T-helper 1 cell treated with Interleukin-12 subunit alpha and Interleukin-12 subunit beta and Interleukin-4 antibody, amounts not matched to agents 30 μg/mL and 1 μg/mL, for 36 hours (primary cell): ENCODE measurements around the gene OGFR.

Source experiments
- H3K27ac Mint-ChIP-seq: one replicate; pipeline ENCODE4 v1.8.0; 2021; ENCODE audit warnings: mild to moderate bottlenecking, mixed read lengths
- H3K27me3 Mint-ChIP-seq: one replicate; pipeline ENCODE4 v1.8.0; 2021; ENCODE audit warnings: low read depth, mixed read lengths
- H3K36me3 Mint-ChIP-seq: one replicate; pipeline ENCODE4 v1.8.0; 2021; ENCODE audit warnings: low read depth, mixed read lengths
- H3K4me1 Mint-ChIP-seq: one replicate; pipeline ENCODE4 v1.8.0; 2021; ENCODE audit warnings: low read depth, mixed read lengths
- H3K4me3 Mint-ChIP-seq: one replicate; pipeline ENCODE4 v1.8.0; 2021; ENCODE audit warnings: mild to moderate bottlenecking, moderate library complexity, mixed read lengths
- H3K9me3 Mint-ChIP-seq: one replicate; pipeline ENCODE4 v1.8.0; 2021; ENCODE audit warnings: mixed read lengths

Gene OGFR

GRCh38 chr20:62773845-62774714 is 30.6 kb upstream of the OGFR start:
- Mint-ChIP-seq H3K36me3 (no peaks in the 10 kb centered on the region), H3K4me3 (no peak overlapping the region), H3K4me1 (peaks cover 22% of the 10 kb centered on the region), H3K27ac (no peak overlapping the region), H3K27me3 (peaks cover 3% of the 10 kb centered on the region), H3K9me3 (peaks cover 4% of the 10 kb centered on the region)

- Mint-ChIP-seq H3K4me3 (no peak overlapping the region), H3K9me3 (peaks cover 4% of the 10 kb centered on the region), H3K27me3 (peaks cover 3% of the 10 kb centered on the region), H3K27ac (no peak overlapping the region), H3K36me3 (no peaks in the 10 kb centered on the region), H3K4me1 (peaks cover 22% of the 10 kb centered on the region)
These were observed 29.9 kb upstream of the OGFR start for GRCh38 chr20:62774762-62775161.

GRCh38 chr20:62775206-62775605 is 29.4 kb upstream of the OGFR start:
- peaks cover 4% of the 10 kb centered on the region for H3K9me3 Mint-ChIP-seq
- H3K4me1 Mint-ChIP-seq, result peaks cover 22% of the 10 kb centered on the region
- no peaks in the 10 kb centered on the region for H3K36me3 Mint-ChIP-seq
- no peak overlapping the region for H3K4me3 Mint-ChIP-seq
- H3K27ac Mint-ChIP-seq, result no peak overlapping the region
- peaks cover 3% of the 10 kb centered on the region for H3K27me3 Mint-ChIP-seq

- H3K4me3 Mint-ChIP-seq, result no peak overlapping the region
- peak overlapping the region; percentile 89 for H3K27ac Mint-ChIP-seq
- peaks cover 4% of the 10 kb centered on the region for H3K9me3 Mint-ChIP-seq
These were observed 28.5 kb upstream of the OGFR start for GRCh38 chr20:62776035-62776691.

GRCh38 chr20:62776692-62777527 is 27.7 kb upstream of the OGFR start:
- Mint-ChIP-seq H3K27me3 (peaks cover 3% of the 10 kb centered on the region), H3K36me3 (no peaks in the 10 kb centered on the region), H3K4me3 (peak overlapping the region; percentile 69), H3K9me3 (peaks cover 4% of the 10 kb centered on the region), H3K4me1 (peaks cover 22% of the 10 kb centered on the region), H3K27ac (peak overlapping the region; percentile 89)

More at GRCh38 chr20:62776035-62776691, 28.5 kb upstream of the OGFR start:
- H3K36me3 Mint-ChIP-seq, result no peaks in the 10 kb centered on the region
- H3K27me3 Mint-ChIP-seq, result peaks cover 3% of the 10 kb centered on the region
- H3K4me1 Mint-ChIP-seq, result peaks cover 22% of the 10 kb centered on the region

- H3K27ac Mint-ChIP-seq, result peak overlapping the region; percentile 89
- H3K9me3 Mint-ChIP-seq, result peaks cover 4% of the 10 kb centered on the region
- no peak overlapping the region for H3K4me3 Mint-ChIP-seq
- H3K27me3 Mint-ChIP-seq, result peaks cover 3% of the 10 kb centered on the region
- H3K4me1 Mint-ChIP-seq, result peaks cover 23% of the 10 kb centered on the region
- H3K36me3 Mint-ChIP-seq, result no peaks in the 10 kb centered on the region
These were observed 27.2 kb upstream of the OGFR start for GRCh38 chr20:62777528-62777830.

- Mint-ChIP-seq H3K4me1 (peaks cover 26% of the 10 kb centered on the region), H3K4me3 (no peak overlapping the region), H3K27ac (no peak overlapping the region), H3K36me3 (no peaks in the 10 kb centered on the region), H3K9me3 (peaks cover 4% of the 10 kb centered on the region), H3K27me3 (peaks cover 2% of the 10 kb centered on the region)
These were observed 26.6 kb upstream of the OGFR start for GRCh38 chr20:62778058-62778457.

GRCh38 chr20:62778601-62779416 is 25.8 kb upstream of the OGFR start:
- Mint-ChIP-seq H3K4me3 (no peak overlapping the region), H3K27me3 (no peaks in the 10 kb centered on the region), H3K9me3 (peaks cover 4% of the 10 kb centered on the region), H3K36me3 (no peaks in the 10 kb centered on the region), H3K27ac (no peak overlapping the region), H3K4me1 (peaks cover 26% of the 10 kb centered on the region)

GRCh38 chr20:62779417-62779685 is 25.3 kb upstream of the OGFR start:
- peaks cover 4% of the 10 kb centered on the region for H3K9me3 Mint-ChIP-seq
- no peaks in the 10 kb centered on the region for H3K27me3 Mint-ChIP-seq
- no peaks in the 10 kb centered on the region for H3K36me3 Mint-ChIP-seq
- H3K4me3 Mint-ChIP-seq, result no peak overlapping the region
- H3K27ac Mint-ChIP-seq, result no peak overlapping the region
- peaks cover 22% of the 10 kb centered on the region for H3K4me1 Mint-ChIP-seq

GRCh38 chr20:62780204-62780603 is 24.4 kb upstream of the OGFR start:
- peaks cover 22% of the 10 kb centered on the region for H3K4me1 Mint-ChIP-seq
- H3K4me3 Mint-ChIP-seq, result no peak overlapping the region
- H3K27me3 Mint-ChIP-seq, result no peaks in the 10 kb centered on the region
- no peaks in the 10 kb centered on the region for H3K36me3 Mint-ChIP-seq
- no peak overlapping the region for H3K27ac Mint-ChIP-seq
- peaks cover 4% of the 10 kb centered on the region for H3K9me3 Mint-ChIP-seq

GRCh38 chr20:62780696-62781095 is 23.9 kb upstream of the OGFR start:
- no peaks in the 10 kb centered on the region for H3K36me3 Mint-ChIP-seq
- no peak overlapping the region for H3K4me3 Mint-ChIP-seq
- no peak overlapping the region for H3K27ac Mint-ChIP-seq
- H3K4me1 Mint-ChIP-seq, result peaks cover 20% of the 10 kb centered on the region
- no peaks in the 10 kb centered on the region for H3K27me3 Mint-ChIP-seq
- H3K9me3 Mint-ChIP-seq, result peaks cover 4% of the 10 kb centered on the region

- no peak overlapping the region for H3K4me3 Mint-ChIP-seq
- no peak overlapping the region for H3K27ac Mint-ChIP-seq
- H3K4me1 Mint-ChIP-seq, result peaks cover 8% of the 10 kb centered on the region
- H3K36me3 Mint-ChIP-seq, result no peaks in the 10 kb centered on the region
- H3K9me3 Mint-ChIP-seq, result no peaks in the 10 kb centered on the region
- H3K27me3 Mint-ChIP-seq, result no peaks in the 10 kb centered on the region
These were observed 22.3 kb upstream of the OGFR start for GRCh38 chr20:62782149-62782892.

GRCh38 chr20:62782893-62783278 is 21.7 kb upstream of the OGFR start:
- Mint-ChIP-seq H3K27me3 (no peaks in the 10 kb centered on the region), H3K4me1 (peaks cover 8% of the 10 kb centered on the region), H3K27ac (no peak overlapping the region), H3K36me3 (no peaks in the 10 kb centered on the region), H3K4me3 (no peak overlapping the region), H3K9me3 (no peaks in the 10 kb centered on the region)

GRCh38 chr20:62784497-62784896 is 20.1 kb upstream of the OGFR start:
- no peak overlapping the region for H3K27ac Mint-ChIP-seq

More at GRCh38 chr20:62784497-62784896, 20.1 kb upstream of the OGFR start:
- H3K27me3 Mint-ChIP-seq, result no peaks in the 10 kb centered on the region
- no peaks in the 10 kb centered on the region for H3K36me3 Mint-ChIP-seq
- peaks cover 4% of the 10 kb centered on the region for H3K4me1 Mint-ChIP-seq
- H3K4me3 Mint-ChIP-seq, result no peak overlapping the region
- no peaks in the 10 kb centered on the region for H3K9me3 Mint-ChIP-seq
